Tibial nerve (tissue), 4 donors: ENCODE data around the gene APLP1. TPM values are rescaled to one million over a fixed set of nuclear protein-coding genes. Genes with fewer than 3 reads are reported as not detected.

Experiments
- DNase-seq, 2 donors: peaks; one replicate each; pipeline ENCODE4 v3.0.0-alpha.2; 2019; ENCODE audit warnings: low spot score in 2 of 2
- H3K27ac ChIP-seq, 4 donors: fragments of 200-600 bp; sonication (generic) in 3 of 4; one replicate each; pipeline ENCODE4 v1.5.1; 2017 to 2019; ENCODE audit warnings: mild to moderate bottlenecking in 1 of 4
- H3K27me3 ChIP-seq, 2 donors: fragments of 200-600 bp; sonication (generic) in 1 of 2; one replicate each; pipeline versions ENCODE4 v1.5.1 to v1.6.0; 2017 to 2019
- H3K36me3 ChIP-seq, 3 donors: fragments of 200-600 bp; sonication (generic); one replicate each; pipeline ENCODE4 v1.5.1; 2018 to 2019
- H3K4me1 ChIP-seq, 4 donors: fragments of 200-600 bp; sonication (generic) in 3 of 4; one replicate each; pipeline ENCODE4 v1.5.1; 2017 to 2019
- H3K4me3 ChIP-seq, 4 donors: fragments of 200-600 bp; sonication (generic) in 3 of 4; one replicate each; pipeline ENCODE4 v1.5.1; 2017 to 2019; ENCODE audit warnings: mild to moderate bottlenecking in 1 of 4, moderate library complexity in 1 of 4
- H3K9me3 ChIP-seq, 4 donors: fragments of 200-600 bp; sonication (generic) in 3 of 4; one replicate each; pipeline ENCODE4 v1.5.1; 2017 to 2019
- EP300 ChIP-seq, 2 donors: sonication (generic); formaldehyde crosslinking; IDR thresholded peaks; one replicate each; pipeline ENCODE4 v1.6.1; 2017; ENCODE audit warnings: antibody characterized with exemption in 2 of 2, mild to moderate bottlenecking in 1 of 2
- POLR2A ChIP-seq, 2 donors: fragments of 450-650 bp; IDR thresholded peaks; one replicate each; pipeline ENCODE4 v1.6.1; 2017; ENCODE audit warnings: antibody characterized with exemption in 2 of 2, mild to moderate bottlenecking in 2 of 2, moderate library complexity in 2 of 2
- WGBS, 2 donors: methylation state at CpG; one replicate each; pipeline ENCODE4 v1.1.5; 2018; 5-methylcytosine and 5-hydroxymethylcytosine counted together
- total RNA-seq, 4 donors: library from RNA; depleted of rRNA; stranded (reverse); fragments of >200 nt; gene quantifications; one replicate each; pipeline ENCODE4 v1.1.0, GENCODE V29; 2016
- TF ChIP-seq, protein P1 (sequence below), 5 experiments: fragments of 200-600 bp in 3 of 5; fragments of 450-650 bp in 2 of 5; sonication (generic) in 3 of 5; IDR thresholded peaks; one replicate each; pipeline ENCODE4 v1.5.1; 2016 to 2019; ENCODE audit warnings: antibody characterized with exemption in 5 of 5, mild to moderate bottlenecking in 3 of 5, moderate library complexity in 2 of 5

Gene APLP1
- total RNA-seq, 4 donors from 2014 or later = 8.7 to 19.7 (median 10.7) TPM

DNA sequence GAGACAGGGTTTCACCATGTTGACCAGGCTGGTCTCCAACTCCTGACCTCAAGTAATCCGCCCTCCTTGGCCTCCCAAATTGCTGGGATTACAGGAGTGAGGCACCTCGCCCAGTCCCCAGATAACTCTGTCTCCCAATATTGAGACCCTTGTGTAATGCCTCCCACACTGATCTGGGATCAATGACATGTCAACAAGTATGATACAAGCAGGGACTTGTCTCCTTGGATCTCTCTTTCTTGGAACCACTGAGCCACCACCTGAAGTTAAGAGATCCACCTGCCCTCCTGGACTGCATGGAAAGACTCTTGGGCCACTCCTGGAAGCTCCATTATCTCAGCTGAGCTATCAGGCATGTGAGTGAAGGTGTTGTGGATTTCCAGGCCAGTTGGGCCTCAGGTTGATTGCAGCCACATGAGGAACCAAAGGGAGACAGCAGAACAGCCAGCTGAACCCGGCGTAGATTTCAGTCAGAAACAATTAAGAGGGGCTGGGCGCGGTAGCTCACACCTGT is 16.9 kb downstream of the APLP1 start:
- Histone ChIP-seq H3K36me3 (peaks cover 0 to 40% (median 11%) of the 10 kb centered on the region in 3 donors), H3K27me3 (no peaks in the 10 kb centered on the region), H3K4me1 (no peaks in the 10 kb centered on the region), H3K4me3 (no peak overlapping the region), H3K9me3 (no peaks in the 10 kb centered on the region), H3K27ac (no peak overlapping the region)
- no peak for DNase-seq
- 85 to 91% methylated on average over 6 of the region's 6 CpGs for WGBS, 2 donors
- no peak for TF ChIP-seq EP300 (IDR thresholded peaks at IDR 0.05)
- TF ChIP-seq POLR2A (IDR thresholded peaks at IDR 0.05) = no peak
- TF ChIP-seq, protein P1, sequence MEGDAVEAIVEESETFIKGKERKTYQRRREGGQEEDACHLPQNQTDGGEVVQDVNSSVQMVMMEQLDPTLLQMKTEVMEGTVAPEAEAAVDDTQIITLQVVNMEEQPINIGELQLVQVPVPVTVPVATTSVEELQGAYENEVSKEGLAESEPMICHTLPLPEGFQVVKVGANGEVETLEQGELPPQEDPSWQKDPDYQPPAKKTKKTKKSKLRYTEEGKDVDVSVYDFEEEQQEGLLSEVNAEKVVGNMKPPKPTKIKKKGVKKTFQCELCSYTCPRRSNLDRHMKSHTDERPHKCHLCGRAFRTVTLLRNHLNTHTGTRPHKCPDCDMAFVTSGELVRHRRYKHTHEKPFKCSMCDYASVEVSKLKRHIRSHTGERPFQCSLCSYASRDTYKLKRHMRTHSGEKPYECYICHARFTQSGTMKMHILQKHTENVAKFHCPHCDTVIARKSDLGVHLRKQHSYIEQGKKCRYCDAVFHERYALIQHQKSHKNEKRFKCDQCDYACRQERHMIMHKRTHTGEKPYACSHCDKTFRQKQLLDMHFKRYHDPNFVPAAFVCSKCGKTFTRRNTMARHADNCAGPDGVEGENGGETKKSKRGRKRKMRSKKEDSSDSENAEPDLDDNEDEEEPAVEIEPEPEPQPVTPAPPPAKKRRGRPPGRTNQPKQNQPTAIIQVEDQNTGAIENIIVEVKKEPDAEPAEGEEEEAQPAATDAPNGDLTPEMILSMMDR (IDR thresholded peaks at IDR 0.05) = no peak

DNA sequence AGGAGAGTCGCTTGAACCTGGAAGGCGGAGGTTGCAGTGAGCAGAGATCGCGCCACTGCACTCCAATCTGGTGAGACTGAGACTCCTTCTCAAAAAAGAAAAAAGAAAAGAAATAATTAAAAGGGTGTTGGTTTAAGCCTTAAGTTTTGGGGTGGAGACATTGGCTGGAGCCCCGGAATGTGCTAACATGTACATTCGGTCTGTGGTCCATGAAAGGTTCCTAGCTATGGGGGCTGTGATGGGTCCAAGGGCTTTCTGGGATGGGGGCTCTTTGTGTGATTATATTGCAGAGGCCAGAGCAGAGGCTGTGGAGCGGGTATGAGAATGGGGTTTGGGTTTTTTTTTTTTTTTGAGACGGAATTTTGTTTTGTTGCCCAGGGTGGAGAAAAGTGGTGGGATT is 17.5 kb downstream of the APLP1 start:
- Histone ChIP-seq H3K27ac (no peak overlapping the region), H3K36me3 (peaks cover 0 to 46% (median 13%) of the 10 kb centered on the region in 3 donors), H3K4me1 (no peaks in the 10 kb centered on the region), H3K27me3 (no peaks in the 10 kb centered on the region), H3K9me3 (no peaks in the 10 kb centered on the region), H3K4me3 (no peak overlapping the region)
- WGBS, 2 donors = 93 to 97% methylated on average over 7 to 8 of the region's 8 CpGs
- no peak for TF ChIP-seq POLR2A (IDR thresholded peaks at IDR 0.05)
- TF ChIP-seq, protein P1 (IDR thresholded peaks at IDR 0.05) = no peak
- TF ChIP-seq EP300 (IDR thresholded peaks at IDR 0.05) = no peak
- no peak for DNase-seq

GRCh38 chr19:35887197-35887596 is 18.8 kb downstream of the APLP1 start:
- Histone ChIP-seq H3K36me3 (peaks cover 0 to 57% (median 13%) of the 10 kb centered on the region in 3 donors), H3K4me3 (no peak overlapping the region), H3K4me1 (no peaks in the 10 kb centered on the region), H3K27ac (no peak overlapping the region), H3K9me3 (no peaks in the 10 kb centered on the region), H3K27me3 (no peaks in the 10 kb centered on the region)
- WGBS, 2 donors = 85 to 91% methylated on average over 4 to 5 of the region's 5 CpGs
- TF ChIP-seq, protein P1 (IDR thresholded peaks at IDR 0.05) = no peak
- TF ChIP-seq POLR2A (IDR thresholded peaks at IDR 0.05) (no peak), EP300 (IDR thresholded peaks at IDR 0.05) (no peak)
- DNase-seq = no peak

DNA sequence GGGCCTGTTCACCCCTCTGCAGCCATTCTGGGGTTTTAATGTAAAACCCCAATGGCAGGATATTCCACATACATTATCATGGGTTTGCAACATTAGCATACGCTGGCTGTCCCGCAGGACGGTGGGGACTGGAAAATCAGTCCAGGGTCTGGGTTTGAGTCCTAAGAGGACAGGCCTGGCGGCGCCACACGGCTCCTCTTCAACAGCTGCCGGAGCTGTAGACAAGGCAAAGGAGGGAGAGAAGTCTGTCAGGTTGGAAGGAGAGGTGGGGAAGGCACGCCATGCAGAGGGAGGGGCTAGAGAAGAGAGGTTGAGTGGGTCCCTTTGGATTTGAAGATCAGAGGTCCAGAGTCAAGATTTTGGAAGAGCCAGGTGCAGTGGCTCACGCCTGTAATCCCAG is 20.0 kb downstream of the APLP1 start:
- Histone ChIP-seq H3K9me3 (no peaks in the 10 kb centered on the region), H3K4me1 (no peaks in the 10 kb centered on the region), H3K36me3 (peaks cover 0 to 69% (median 13%) of the 10 kb centered on the region in 3 donors), H3K4me3 (no peak overlapping the region), H3K27me3 (no peaks in the 10 kb centered on the region), H3K27ac (no peak overlapping the region)
- TF ChIP-seq EP300 (IDR thresholded peaks at IDR 0.05) (no peak), POLR2A (IDR thresholded peaks at IDR 0.05) (no peak)
- TF ChIP-seq, protein P1 (IDR thresholded peaks at IDR 0.05) = no peak
- 87 to 90% methylated on average over 9 of the region's 9 CpGs for WGBS, 2 donors
- no peak for DNase-seq

DNA sequence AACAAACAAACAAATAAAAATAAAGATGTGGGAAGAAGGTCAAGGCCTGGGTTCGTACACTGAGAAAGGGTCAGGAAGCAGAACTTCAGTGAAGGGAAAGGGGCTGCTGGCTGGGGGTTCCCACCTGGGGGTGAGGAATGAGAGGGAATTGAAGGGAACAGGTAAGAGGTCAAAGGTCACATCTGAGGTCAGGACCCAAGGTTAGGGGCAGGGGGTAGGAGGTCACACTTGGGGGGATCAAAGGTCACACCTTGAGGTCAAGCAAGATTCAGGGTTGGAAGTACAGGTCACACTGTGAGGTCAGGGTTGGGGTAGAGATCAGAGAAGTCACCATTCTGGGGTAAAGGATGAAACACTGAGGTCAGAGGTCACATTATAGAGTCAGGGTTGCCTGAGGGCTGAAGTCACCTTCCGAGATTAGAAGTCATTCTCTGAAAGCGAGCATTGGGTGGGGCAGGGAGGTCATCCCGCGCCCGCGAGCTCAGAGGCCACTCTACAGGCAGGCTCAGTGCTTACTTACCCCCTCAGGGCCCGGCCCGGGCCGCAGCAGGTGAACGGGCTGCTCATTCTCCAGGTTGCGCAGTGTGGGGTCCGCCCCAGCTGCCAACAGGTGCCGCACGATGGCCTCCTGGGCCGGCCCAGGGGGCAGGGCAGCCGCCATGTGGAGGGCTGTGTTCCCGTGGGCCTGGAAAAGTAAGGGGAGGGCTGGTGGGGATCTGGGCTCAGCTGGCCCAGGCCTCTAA is 21.2 kb downstream of the APLP1 start:
- no peak overlapping the region for H3K27ac ChIP-seq

More for the DNA sequence above, 21.2 kb downstream of the APLP1 start:
- peaks cover 0 to 81% (median 13%) of the 10 kb centered on the region in 3 donors for H3K36me3 ChIP-seq
- H3K4me3 ChIP-seq = no peak overlapping the region
- no peak for DNase-seq
- H3K4me1 ChIP-seq = no peaks in the 10 kb centered on the region
- no peaks in the 10 kb centered on the region for H3K27me3 ChIP-seq
- TF ChIP-seq, protein P1 (IDR thresholded peaks at IDR 0.05) = no peak
- TF ChIP-seq EP300 (IDR thresholded peaks at IDR 0.05) = no peak
- TF ChIP-seq POLR2A (IDR thresholded peaks at IDR 0.05) = no peak
- H3K9me3 ChIP-seq = no peaks in the 10 kb centered on the region
- WGBS, 2 donors = 86 to 88% methylated on average over 16 to 18 of the region's 18 CpGs
